GM19395 (cell line): ENCODE measurements around the gene MAPK8IP3.

Experiments
- ATAC-seq: cut with Tn5 transposase; IDR thresholded peaks from one replicate; pipeline ENCODE4 v1.9.1; 2021; ENCODE audit warnings: mild to moderate bottlenecking, moderate library complexity; ENCODE audit not compliant: unreplicated experiment

The MAPK8IP3 gene

DNA sequence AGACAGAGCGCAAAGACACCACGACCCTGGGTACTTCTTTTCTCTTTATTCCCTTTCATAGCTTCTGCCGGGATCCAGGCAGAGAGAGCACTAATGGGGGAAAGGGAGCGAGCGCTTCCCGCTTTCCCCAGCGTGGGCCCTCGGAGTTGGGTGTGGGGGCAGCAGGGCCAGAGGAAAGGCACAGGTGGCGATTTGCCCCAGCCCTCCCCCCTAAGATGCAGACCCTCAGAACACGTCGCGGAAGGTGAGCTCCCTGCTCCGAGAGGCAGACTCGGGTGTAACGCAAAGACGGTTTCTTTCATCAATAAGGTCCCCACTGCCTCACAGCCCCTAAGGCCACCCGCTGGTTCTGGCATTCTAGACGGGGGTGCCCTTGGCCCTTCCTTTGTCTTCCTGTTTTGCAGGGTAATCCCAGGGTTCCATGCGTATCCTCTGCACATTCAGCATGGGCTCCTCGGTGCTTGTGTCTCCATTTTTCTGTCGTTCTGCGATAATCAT lies 65.9 kb downstream of the MAPK8IP3 start:
- no peak for ATAC-seq

DNA sequence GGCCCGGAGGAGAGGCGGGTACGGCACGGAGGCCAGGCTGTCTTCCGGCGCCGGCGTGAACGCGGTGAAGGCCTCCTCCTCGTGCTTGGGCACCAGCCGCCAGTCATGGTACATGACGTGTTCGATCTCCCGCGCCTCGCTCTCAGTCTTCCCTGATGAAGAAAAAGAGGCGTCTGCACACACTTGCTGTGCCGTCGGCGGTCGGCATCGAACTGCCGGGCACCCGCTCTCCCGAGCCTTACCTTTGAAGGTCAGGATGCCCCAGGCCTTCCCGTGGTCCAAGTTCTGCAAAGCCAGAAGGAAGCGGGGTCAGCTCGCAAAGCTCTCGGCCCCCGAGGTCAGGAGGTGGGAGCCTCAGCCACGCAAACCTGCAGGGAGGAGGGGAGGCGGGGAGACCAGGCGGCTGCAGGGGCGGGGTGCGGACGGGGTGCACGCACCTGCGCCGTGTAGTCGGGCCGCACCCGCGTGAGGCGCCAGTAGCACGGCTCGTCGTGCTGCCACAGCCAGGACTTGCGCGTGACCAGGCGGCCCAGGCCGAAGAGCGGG lies 66.4 kb downstream of the MAPK8IP3 start, which contains the start of gene EME2:
Gene EME2, plus strand, starts transcription at position 449 of the 546 bp plus-strand sequence. CDS start 418 bp downstream, outside the sequence.
- ATAC-seq = no peak

DNA sequence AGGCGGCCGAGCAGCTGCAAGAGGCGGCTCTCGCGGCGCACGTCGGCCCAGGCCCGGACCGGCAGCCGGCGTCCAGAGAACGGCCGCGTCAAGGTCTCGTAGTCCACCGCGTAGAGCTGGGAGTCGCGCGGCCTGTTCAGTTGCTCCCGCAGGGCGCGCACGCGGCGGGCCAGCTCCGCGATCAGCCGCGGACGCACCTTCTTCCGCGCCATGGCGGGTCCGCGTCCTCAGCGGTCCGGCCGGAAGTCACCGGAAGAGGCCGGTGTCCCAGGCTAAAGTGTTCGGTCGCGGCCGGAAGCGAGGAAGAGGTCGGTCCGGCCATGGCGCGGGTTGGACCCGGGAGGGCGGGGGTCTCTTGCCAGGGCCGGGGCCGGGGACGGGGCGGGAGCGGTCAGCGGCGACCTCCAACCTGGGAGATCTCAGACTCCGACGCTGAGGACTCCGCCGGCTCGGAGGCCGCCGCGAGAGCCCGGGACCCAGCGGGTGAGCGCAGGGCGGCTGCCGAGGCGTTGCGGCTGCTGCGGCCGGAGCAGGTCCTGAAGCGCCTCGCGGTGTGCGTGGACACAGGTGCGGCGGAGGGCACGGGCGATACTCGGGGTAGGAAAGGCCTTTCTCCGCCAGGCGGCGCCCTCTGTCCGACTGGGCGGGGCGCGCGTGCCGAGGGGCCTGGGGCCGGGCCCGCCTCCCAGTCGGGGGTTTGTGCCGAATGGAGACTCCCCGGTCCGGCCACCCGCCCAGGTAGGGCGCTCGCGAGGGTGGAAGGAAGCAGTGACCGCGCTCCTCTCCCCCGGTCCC lies 67.1 kb downstream of the MAPK8IP3 start, which contains the start of gene MRPS34:
Gene MRPS34, minus strand, starts transcription at position 227 of the 795 bp plus-strand sequence. Its CDS starts 15 bp downstream, at position 212.
- no peak for ATAC-seq

DNA sequence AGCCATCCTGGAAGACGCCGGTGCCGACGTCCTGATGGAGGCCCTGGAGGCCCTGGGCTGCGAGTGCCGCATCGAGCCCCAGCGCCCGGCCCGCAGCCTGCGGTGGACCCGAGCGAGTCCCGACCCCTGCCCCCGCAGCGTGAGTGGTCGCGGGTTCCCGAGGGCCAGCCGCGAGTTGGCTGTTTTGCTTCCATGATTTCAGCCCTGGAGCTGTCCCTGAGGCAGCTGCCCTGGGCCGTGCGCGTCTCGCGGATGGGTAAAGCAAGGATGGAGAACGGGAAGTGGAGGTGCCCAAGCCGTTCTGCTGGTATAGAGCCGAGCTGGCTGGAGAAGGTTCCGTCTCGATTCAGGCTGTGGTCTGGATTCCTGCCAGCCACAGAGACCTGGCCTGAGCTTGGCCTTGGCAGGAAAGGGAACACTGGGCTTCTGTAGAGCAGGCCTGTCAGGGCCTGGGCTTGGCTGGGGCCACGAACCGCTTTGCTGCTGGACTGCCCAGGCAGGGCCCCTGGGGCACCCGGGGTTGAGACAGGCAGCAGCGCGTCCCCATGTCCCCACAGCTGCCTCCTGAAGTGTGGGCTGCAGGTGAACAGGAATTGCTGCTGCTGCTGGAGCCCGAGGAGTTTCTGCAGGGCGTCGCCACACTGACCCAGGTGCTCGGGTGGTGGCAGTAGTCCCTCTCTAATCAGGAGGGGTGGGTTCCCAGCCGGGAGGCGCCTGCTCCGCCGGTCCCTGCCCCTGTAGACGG lies 67.9 kb downstream of the MAPK8IP3 start:
- no peak for ATAC-seq

DNA sequence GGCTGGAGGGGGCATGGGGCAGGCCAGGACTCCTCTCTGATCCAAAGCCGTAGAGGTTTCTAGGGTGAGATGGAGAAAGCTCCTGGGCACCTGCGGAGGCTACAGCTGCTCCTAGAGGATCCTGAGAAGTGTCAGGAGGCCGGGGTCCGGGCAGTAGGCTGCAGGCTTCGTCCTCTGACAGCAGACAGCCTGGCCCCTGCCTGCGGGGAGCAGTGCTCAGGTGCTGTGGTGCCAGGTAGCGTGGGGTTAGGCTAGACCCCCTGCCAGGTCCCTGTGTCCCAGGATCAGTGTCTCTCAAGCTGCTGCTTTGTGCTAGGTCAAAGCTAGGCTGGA lies 68.4 kb downstream of the MAPK8IP3 start:
- no peak for ATAC-seq

DNA sequence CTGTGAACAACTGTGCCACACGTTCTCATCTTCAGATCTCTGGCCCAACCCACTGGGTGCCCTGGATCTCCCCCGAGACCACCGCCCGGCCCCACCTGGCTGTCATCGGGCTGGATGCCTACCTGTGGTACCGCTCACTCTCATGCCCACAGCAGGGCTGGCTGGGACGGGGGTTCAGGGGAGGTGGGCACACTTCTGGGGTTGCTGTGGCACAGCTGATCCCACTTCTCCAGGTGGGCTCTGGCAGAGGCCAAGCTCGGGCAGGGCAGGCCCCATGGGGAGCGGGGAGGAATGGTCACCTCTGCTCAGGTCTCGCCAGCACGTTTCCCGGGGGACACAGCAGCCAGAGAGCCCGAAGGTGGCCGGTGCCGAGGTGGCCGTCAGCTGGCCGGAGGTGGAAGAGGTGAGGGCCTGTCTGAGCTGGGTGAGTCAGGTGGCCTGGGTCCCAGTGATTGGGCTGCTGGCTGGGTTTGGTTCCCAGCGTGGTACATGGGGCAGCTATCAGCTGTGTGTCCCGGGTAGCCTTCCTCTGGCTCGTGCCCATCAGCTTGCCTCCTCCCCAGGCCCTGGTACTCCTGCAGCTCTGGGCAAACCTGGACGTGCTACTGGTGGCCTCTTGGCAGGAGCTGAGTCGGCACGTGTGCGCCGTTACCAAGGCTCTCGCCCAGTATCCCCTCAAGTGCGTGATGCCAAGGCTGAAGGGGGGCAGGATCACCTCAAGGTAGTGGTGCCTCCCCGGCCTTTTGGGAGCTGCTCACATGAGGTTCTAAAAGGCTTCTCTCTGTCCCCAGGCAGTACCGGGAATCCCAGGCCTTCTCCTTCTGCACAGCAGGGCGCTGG lies 69.2 kb downstream of the MAPK8IP3 start:
- no peak for ATAC-seq

DNA sequence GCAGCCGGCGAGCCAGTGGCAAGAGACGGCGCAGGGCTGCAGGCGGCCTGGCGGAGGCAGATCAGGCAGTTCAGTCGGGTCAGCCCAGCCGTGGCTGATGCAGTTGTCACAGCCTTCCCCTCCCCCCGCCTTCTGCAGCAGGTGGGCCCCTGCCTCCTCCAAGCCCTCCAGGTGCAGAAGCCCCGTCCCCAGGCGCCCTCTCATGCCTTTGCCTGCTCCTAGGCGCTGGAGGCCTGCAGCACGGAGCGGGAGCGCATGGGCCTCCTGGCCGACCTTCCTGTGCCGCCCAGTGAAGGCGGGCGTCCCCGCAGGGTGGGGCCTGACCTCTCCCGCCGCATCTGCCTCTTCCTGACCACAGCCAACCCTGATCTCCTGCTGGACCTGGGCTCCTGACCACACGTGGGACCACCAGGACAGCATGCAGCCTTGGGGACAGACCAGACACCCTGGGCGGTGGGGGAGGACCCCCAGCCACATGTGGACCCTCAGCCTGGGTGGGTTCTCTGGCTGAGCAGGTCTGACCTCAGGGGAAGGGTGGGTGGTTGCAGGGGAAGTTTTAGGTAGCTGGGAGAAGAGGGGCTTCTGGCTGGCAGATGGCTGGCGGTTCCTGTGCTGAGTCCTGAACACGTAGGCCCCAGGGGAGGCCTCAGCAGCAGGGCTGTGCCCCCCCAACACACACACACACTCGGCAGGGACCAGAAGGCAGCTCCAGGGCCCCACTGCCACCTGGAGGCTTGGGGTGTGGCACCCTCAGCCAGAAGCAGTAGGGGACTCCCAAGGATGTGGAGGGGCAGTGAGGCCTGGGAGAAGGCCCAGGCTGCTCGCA lies 70.1 kb downstream of the MAPK8IP3 start:
- ATAC-seq = no peak

DNA sequence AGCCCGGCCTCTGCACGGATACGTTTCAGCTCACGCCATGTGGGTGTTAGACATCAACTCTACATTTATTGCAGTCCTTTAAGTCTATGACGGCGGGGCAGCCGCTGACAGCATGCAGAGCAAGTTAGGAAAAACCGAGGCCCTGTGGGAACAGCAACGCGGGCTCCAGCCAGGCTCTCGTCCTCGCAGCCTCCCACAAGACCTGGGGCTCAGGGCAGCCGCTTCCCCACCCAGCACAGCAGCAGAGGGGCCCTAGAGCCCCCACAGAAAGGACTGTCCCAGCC lies 70.6 kb downstream of the MAPK8IP3 start:
- ATAC-seq = no peak

DNA sequence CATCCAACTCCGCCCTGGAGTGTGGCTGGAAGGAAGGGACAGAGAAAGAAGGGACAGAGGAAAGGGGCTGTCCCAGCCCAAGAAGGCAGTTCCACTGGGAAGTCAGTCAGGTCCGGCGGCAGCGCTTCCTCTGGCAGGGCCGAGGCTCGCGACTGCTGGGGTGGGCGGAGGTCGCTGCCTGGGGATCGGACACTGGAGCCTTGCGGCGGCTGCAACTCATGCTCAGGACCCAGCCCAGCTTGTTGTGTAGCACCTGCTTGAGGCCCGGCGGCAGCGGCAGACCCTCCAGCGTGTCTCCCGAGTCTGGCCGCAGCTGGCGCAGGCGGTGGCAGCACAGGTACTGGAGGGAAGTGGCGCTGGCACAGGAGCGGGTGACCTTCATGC lies 71.0 kb downstream of the MAPK8IP3 start:
- no peak for ATAC-seq

DNA sequence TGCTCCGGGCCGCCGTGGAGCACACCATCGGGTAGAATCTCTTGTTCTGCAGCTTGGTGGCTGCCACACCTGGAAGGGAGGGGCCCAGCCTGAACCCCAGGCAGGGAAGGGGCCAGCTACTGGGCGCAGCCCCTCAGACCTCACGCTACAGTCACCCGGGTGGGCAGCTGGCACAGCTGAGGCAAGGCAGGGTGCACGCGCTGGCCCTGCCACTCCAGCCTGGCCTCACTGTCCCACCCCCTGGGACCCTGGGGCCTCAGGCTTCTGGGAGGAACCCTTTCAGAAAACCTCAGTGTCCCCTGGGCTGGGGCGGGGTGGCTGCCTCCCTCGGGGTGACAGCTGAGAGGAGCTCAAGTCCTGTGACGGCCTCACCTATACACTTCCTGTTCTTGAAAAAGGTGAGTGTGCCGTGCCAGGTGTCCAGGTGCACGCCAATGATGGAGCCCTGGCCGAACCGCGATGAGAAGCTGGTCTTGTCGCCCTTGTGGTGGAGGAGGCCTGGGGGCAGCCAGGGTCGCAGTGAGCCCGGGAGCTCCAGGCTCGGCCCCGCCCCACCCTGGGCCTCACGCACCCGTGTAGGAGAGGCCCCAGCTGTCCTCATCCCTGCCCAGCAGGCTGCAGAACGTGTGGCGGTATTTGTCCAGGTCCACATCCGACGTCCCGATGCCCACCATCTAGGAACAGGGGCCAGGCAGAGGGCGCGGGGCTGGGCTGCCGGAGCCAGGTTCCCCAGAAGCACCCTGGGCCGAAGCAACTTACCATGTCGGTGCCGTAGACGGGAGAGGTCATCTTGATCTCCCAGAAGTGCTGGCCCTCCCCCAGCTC lies 71.6 kb downstream of the MAPK8IP3 start:
- ATAC-seq = no peak

DNA sequence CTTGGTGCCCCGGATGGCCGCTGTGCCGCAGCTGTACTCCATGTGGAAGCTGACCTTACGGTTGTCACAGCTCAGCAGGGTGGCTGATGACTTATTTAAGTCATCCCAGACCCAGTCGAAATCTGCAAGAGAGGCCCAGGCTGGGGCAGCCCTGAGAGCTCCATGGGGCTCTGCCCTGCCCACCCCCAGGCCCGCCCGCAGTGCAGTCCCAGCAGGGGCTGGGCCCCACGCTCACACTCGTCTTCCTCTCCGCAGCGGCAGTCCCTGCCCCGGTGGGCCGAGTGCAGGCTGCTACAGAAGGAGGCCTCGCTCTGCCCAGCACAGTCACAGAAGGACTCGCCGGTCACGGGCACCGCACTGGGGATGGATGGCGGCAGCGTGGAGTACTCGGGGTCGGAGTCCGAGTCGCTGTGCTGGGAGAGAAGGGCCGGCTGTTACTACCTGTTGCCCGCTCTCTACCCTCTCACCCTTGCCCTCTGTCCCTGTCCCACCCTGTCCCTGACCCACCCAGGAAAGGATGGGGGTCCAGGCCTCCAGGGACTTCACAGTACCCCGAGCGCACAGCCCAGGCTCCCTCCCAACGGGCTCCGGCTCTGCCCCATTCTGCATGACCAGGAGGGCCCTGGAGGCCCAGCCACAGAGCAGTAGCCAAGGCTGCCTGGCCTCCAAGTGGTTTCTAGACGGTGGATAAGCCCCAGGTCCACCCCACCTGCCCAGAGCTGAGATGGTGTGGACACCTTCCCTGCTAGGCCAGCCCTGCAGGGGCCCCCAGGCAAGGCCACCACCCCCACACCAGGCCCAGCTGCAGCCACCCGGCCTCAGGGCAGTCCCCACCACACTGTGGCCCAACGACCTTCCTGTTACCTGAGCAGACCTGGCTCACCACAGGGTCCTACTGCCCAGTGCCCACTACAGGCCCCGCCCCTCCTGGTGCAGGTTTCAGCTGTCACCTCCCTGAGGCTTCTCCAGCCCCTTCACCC lies 72.5 kb downstream of the MAPK8IP3 start:
- no peak for ATAC-seq

DNA sequence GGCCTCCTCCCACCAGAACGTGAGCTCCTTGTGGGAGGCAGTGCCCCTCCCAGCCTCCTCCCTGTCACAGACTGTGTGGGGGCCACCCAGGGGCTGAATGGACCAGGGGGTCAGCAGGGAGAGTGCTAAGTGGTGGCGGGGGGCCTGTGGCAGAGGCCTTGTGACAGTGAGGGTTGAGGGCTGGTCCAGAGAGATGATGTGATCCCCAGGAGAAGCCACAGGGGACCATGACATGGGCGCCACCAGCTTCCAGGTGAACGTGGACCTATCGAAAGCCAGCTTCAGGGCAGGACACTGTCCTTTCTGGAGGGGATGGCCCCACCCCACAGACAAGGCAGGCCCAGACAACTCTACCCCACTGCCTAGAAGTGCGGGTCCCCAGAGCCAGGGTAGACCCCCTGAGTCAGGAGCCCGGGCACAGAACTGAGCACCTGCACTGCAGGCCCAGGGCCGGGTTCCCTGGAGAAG lies 73.3 kb downstream of the MAPK8IP3 start:
- no peak for ATAC-seq

DNA sequence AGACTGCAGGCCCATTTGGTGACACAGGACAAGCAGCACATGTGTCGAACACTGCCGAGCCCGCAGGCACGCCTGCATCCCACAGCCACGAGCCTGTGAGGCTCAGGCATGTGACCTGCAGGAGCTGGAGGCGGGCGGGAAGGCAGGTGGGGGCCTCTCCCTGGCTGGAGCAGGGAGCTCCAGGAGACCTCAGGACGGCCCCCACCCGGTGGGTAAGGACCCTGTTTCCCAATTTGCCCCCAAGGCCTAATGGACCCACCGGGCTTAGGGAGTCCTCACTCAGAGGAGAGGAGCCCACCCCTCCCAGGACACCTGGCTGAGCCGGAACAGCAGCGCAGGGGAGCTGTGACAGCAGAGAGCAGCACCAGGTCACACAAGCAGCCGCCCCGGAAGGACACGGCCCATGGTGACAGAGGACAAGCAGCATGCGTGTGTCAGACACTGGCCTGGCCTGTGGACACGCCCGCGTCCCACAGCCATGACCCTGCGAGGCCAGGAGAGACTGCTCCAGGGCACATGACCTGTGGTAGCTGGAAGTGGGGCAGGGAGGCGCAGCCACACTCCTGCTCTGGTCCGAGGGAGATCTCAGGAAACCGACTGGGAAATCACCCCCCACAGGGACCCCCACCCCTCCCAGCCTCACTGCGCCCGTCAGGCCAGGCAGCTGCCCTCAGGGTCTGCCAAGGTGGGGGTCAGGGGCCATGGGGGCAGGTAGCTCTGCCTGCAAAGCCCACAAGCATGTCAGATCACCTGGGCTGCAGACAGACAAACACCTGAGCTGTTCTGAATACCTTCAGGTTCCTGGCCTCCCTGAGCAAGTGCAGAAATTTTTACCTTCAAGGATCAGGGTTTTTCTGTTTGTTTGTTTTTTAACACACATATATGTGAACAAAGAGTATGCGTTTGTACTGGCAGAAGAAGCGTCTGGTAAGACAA lies 74.0 kb downstream of the MAPK8IP3 start:
- no peak for ATAC-seq

DNA sequence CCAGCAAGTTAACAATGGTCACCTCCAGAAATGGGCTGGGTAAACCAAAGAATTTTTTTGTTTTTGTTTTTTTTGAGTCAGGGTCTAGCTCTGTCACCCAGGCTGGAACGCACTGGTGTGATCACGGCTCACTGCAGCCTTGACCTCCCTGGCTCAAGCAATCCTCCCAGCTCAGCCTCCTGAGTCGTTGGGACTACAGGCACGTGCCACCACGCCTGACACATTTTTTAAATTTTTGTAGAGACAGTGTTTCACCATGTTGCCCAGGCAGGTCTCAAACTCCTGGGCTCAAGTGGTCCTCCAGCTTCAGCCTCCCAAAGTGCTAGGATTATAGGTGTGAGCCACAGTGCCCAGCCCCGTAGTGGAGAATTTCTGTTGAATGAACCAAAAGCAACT lies 74.7 kb downstream of the MAPK8IP3 start:
- no peak for ATAC-seq

DNA sequence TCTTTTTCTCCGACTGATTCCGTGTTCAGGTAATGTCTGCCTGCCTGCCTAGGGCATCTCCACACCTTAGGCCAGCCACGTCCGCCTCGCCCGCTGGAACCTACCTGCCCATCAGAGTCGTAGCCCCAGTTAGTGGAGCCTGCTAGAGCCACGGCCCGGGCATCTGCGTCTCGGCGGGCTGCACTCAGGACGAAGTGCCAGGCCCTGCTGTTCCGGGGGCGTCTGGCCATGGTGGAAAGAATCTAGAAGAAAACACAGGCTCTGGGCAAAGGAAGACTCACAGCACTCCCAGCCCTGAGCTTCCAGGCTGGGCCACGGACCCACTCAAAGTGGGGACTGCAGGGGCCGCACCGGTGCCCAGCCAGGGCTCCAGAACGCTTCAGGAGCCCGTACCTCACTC lies 75.3 kb downstream of the MAPK8IP3 start:
- no peak for ATAC-seq

DNA sequence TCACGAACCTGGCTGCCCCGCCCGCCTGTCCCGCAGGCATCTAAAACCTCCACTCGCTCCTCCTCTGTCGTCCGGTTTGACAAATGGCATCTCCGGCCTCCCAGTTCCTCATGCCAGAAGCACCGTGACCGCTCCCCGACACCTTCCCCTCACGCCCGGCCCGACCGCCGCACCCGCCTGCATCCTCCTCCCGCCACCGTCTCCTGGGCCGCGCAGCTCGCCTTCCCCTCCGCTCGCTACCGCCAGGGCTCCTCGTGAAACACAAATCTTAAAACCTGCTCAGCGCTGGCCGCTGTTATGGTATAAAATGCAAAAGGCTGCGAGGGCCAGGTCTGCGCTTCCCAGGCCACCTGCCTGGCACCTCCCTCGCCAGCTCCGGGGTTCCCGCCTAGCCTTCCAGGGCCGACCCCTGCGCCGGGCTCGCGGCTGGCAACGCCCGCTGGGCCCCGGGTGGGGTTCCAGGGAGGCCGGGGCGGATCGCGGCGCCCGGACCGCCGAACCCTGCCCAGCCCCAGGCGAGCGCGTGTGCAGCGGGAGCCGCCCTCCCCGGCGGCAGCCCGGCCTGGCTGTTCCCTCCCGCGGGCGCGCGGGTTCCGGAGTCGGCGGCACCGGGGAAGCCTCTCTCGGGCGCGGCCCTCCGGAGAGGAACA lies 75.9 kb downstream of the MAPK8IP3 start:
- ATAC-seq = no peak
